HepG2 (cell line): ENCODE data around the gene CBLN3. TPM values are rescaled to one million over a fixed set of nuclear protein-coding genes. Genes with fewer than 3 reads are reported as not detected.

Source experiments
- AGO2 ChIP-seq: fragments of 200-400 bp; formaldehyde crosslinking; optimal IDR thresholded peaks from 2 replicates; pipeline ENCODE3; 2017; ENCODE audit warnings: mild to moderate bottlenecking, low read depth, low read length, moderate library complexity
- CSRNP2 ChIP-seq: sonication (generic); formaldehyde crosslinking; conservative IDR thresholded peaks from 2 replicates; pipeline ENCODE4 v1.8.0; 2022; ENCODE audit warnings: low read depth, missing genetic modification reagents
- JARID2 ChIP-seq: sonication (generic); formaldehyde crosslinking; IDR thresholded peaks from 2 replicates; pipeline ENCODE4 v1.8.1; 2023; ENCODE audit warnings: missing genetic modification reagents, inconsistent platforms; ENCODE audit not compliant: insufficient replicate concordance
- KLF16 ChIP-seq, 2 experiments: sonication (generic) in 1 of 2; formaldehyde crosslinking in 1 of 2; IDR thresholded peaks; 2 replicates each; pipeline versions ENCODE4 v1.6.1 to v1.8.0; 2016 to 2023; ENCODE audit warnings: missing genetic modification reagents in 2 of 2, missing compliant biosample characterization in 1 of 2
- NPAS2 ChIP-seq: sonication (generic); formaldehyde crosslinking; IDR thresholded peaks from 2 replicates; pipeline ENCODE4 v1.8.0; 2022; ENCODE audit warnings: mild to moderate bottlenecking, missing genetic modification reagents, borderline replicate concordance
- NR2F2 ChIP-seq: IDR thresholded peaks from 2 replicates; pipeline ENCODE4 v1.6.1; 2012; ENCODE audit warnings: low read depth, inconsistent platforms, borderline replicate concordance
- RFXANK ChIP-seq: IDR thresholded peaks from 2 replicates; pipeline ENCODE4 v1.6.1; 2016
- RORA ChIP-seq: sonication (generic); formaldehyde crosslinking; IDR thresholded peaks from 2 replicates; pipeline ENCODE4 v1.5.0; 2020; ENCODE audit warnings: mild to moderate bottlenecking, missing genetic modification reagents, moderate library complexity
- ZBTB4 ChIP-seq: sonication (generic); formaldehyde crosslinking; IDR thresholded peaks from 2 replicates; pipeline ENCODE4 v1.4.0; 2020; ENCODE audit warnings: missing genetic modification reagents, mild to moderate bottlenecking, borderline replicate concordance
- ZHX1 ChIP-seq: sonication (generic); formaldehyde crosslinking; IDR thresholded peaks from 2 replicates; pipeline ENCODE4 v1.8.1; 2022; ENCODE audit warnings: low read depth, mild to moderate bottlenecking, missing genetic modification reagents
- ZNF235 ChIP-seq: sonication (generic); formaldehyde crosslinking; IDR thresholded peaks from 2 replicates; pipeline ENCODE4 v1.8.1; 2023; ENCODE audit warnings: mild to moderate bottlenecking, missing genetic modification reagents, borderline replicate concordance
- ZNF569 ChIP-seq: sonication (generic); formaldehyde crosslinking; IDR thresholded peaks from 2 replicates; pipeline ENCODE4 v1.5.0; 2020; ENCODE audit warnings: mild to moderate bottlenecking, missing genetic modification reagents, moderate library complexity, borderline replicate concordance
- ZNF572 ChIP-seq: sonication (generic); formaldehyde crosslinking; IDR thresholded peaks from 2 replicates; pipeline ENCODE4 v1.5.1; 2020; ENCODE audit warnings: mild to moderate bottlenecking, missing genetic modification reagents
- ZNF660 ChIP-seq: sonication (generic); formaldehyde crosslinking; IDR thresholded peaks from 2 replicates; pipeline ENCODE4 v1.5.1; 2020; ENCODE audit warnings: mild to moderate bottlenecking, low read depth, missing genetic modification reagents, borderline replicate concordance
- polyA plus RNA-seq, 8 experiments: library from polyadenylated mRNA; depleted of rRNA in 3 of 8; stranded (reverse) in 7 of 8; unstranded in 1 of 8; fragments of >200 nt; fragmentation: Illumina TruSeq in 4 of 8; extraction: Trizol in 4 of 8; gene quantifications; 2 replicates each; pipeline versions ENCODE4 v1.2.1 to v1.2.3, GENCODE V29; 2011 to 2016; ENCODE audit warnings: low read depth in 4 of 8, missing spikeins in 1 of 8, mixed read lengths in 1 of 8; ENCODE audit not compliant: insufficient read depth in 1 of 8
- total RNA-seq, 5 experiments: library from RNA; depleted of rRNA; stranded (reverse); fragments of >200 nt; fragmentation: Illumina TruSeq; extraction: Trizol; gene quantifications; 2 replicates each; pipeline ENCODE4 v1.2.3, GENCODE V29; 2016; ENCODE audit warnings: low read depth in 1 of 5
- TF ChIP-seq, protein P1 (sequence below): sonication (generic); formaldehyde crosslinking; IDR thresholded peaks from 2 replicates; pipeline ENCODE4 v1.4.0; 2020; ENCODE audit warnings: missing genetic modification reagents, mild to moderate bottlenecking, borderline replicate concordance
- TF ChIP-seq, protein P2 (sequence below): sonication (generic); formaldehyde crosslinking; IDR thresholded peaks from 2 replicates; pipeline ENCODE4 v1.5.0; 2020; ENCODE audit warnings: mild to moderate bottlenecking, missing genetic modification reagents, moderate library complexity
- TF ChIP-seq, protein P3 (sequence below): sonication (generic); formaldehyde crosslinking; IDR thresholded peaks from 2 replicates; pipeline ENCODE4 v1.9.0; 2022; ENCODE audit warnings: low read depth, missing genetic modification reagents

CBLN3 gene
- total and polyA plus RNA-seq, 2 of the 13 experiments (the other 11 are each of a cell fraction or from before 2014, with no cell fraction given): 0.66 to 0.98 TPM

DNA sequence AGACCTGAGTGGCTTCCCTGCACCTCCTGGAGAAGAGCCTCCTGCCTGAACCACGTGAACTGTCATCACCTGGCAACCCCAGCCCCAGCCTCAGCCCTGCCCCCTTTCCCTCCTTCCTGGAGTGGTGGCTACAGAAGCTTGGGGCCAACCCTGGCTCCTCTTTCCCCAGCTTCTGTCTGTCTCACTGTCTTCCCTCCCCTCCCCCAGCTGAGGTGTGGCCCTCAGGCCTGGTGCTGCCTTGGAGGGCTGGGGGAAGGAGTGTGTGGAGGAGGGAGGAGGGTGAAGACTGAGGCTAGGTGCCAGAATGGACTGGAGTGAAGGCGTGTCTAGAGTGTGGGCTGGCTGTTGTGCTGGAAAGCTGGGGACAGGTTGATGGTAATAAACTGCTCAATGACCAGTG, 51.8 kb downstream of the CBLN3 start (continued):
- TF ChIP-seq ZBTB4 (CRISPR knock-in tag) (no peak), ZNF235 (CRISPR knock-in tag) (no peak), JARID2 (CRISPR knock-in tag) (no peak), NPAS2 (CRISPR knock-in tag) (no peak), ZNF569 (no peak), ZNF572 (CRISPR knock-in tag) (peak; percentile 59; the same call in 1 of the 2 replicates), ZHX1 (CRISPR knock-in tag) (no peak), ZNF660 (no peak), CSRNP2 (no peak), NR2F2 (no peak), RFXANK (CRISPR knock-in tag) (no peak), RORA (CRISPR knock-in tag) (no peak), KLF16 (CRISPR knock-in tag; IDR thresholded peaks at IDR 0.05) (no peak), AGO2 (no peak)
- TF ChIP-seq, protein P1, sequence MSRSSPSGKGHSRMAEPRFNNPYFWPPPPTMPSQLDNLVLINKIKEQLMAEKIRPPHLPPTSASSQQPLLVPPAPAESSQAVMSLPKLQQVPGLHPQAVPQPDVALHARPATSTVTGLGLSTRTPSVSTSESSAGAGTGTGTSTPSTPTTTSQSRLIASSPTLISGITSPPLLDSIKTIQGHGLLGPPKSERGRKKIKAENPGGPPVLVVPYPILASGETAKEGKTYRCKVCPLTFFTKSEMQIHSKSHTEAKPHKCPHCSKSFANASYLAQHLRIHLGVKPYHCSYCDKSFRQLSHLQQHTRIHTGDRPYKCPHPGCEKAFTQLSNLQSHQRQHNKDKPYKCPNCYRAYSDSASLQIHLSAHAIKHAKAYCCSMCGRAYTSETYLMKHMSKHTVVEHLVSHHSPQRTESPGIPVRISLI (CRISPR knock-in tag): no peak
- TF ChIP-seq, protein P2, sequence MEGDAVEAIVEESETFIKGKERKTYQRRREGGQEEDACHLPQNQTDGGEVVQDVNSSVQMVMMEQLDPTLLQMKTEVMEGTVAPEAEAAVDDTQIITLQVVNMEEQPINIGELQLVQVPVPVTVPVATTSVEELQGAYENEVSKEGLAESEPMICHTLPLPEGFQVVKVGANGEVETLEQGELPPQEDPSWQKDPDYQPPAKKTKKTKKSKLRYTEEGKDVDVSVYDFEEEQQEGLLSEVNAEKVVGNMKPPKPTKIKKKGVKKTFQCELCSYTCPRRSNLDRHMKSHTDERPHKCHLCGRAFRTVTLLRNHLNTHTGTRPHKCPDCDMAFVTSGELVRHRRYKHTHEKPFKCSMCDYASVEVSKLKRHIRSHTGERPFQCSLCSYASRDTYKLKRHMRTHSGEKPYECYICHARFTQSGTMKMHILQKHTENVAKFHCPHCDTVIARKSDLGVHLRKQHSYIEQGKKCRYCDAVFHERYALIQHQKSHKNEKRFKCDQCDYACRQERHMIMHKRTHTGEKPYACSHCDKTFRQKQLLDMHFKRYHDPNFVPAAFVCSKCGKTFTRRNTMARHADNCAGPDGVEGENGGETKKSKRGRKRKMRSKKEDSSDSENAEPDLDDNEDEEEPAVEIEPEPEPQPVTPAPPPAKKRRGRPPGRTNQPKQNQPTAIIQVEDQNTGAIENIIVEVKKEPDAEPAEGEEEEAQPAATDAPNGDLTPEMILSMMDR: no peak
- TF ChIP-seq, protein P3, sequence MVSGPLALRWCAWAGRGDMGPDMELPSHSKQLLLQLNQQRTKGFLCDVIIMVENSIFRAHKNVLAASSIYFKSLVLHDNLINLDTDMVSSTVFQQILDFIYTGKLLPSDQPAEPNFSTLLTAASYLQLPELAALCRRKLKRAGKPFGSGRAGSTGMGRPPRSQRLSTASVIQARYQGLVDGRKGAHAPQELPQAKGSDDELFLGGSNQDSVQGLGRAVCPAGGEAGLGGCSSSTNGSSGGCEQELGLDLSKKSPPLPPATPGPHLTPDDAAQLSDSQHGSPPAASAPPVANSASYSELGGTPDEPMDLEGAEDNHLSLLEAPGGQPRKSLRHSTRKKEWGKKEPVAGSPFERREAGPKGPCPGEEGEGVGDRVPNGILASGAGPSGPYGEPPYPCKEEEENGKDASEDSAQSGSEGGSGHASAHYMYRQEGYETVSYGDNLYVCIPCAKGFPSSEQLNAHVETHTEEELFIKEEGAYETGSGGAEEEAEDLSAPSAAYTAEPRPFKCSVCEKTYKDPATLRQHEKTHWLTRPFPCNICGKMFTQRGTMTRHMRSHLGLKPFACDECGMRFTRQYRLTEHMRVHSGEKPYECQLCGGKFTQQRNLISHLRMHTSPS: no peak
